Activated CD4-positive, alpha-beta T cell treated with anti-CD3 and anti-CD28 coated beads for 36 hours (primary cell): Measurements from ENCODE around the gene ADCY7. TPM values are rescaled to one million over a fixed set of nuclear protein-coding genes. Genes with fewer than 3 reads are reported as not detected.

Experiments
- ATAC-seq: fragments of 200-7000 bp; cut with Tn5 transposase; one replicate; pipeline ENCODE4 v1.10.0; 2021; ENCODE audit warnings: mild to moderate bottlenecking, moderate library complexity
- CTCF ChIA-PET: fragments of 350-600 bp; sonication (Branson Sonifier 250); formaldehyde crosslinking; loops from one replicate; lab custom pipeline; 2021; ENCODE audit warnings: antibody characterized with exemption; lab: Charles Lee
- POLR2A ChIA-PET: fragments of 350-600 bp; sonication (Branson Sonifier 250); formaldehyde crosslinking; loops from one replicate; lab custom pipeline; 2021; ENCODE audit warnings: antibody characterized with exemption, inconsistent platforms; lab: Charles Lee
- DNase-seq: peaks from one replicate; pipeline ENCODE4 v3.0.0-alpha.2; 2020
- H3K27ac Mint-ChIP-seq: one replicate; pipeline ENCODE4 v1.8.0; 2021; ENCODE audit warnings: mixed read lengths
- H3K27me3 Mint-ChIP-seq: one replicate; pipeline ENCODE4 v1.8.0; 2021; ENCODE audit warnings: mixed read lengths
- H3K36me3 Mint-ChIP-seq: one replicate; pipeline ENCODE4 v1.8.0; 2021; ENCODE audit warnings: low read depth, mixed read lengths
- H3K4me1 Mint-ChIP-seq: one replicate; pipeline ENCODE4 v1.8.0; 2021; ENCODE audit warnings: mixed read lengths
- H3K4me3 Mint-ChIP-seq: one replicate; pipeline ENCODE4 v1.8.0; 2021; ENCODE audit warnings: mild to moderate bottlenecking, moderate library complexity, mixed read lengths
- H3K9me3 Mint-ChIP-seq: one replicate; pipeline ENCODE4 v1.8.0; 2021; ENCODE audit warnings: low read depth, mixed read lengths
- intact Hi-C, 2 experiments: fragments of 100-400 bp; cut with DNase I in 1 of 2; cut with micrococcal nuclease in 1 of 2; formaldehyde crosslinking; loops; one replicate each; pipeline versions ENCODE4 v1.14.2 to v1.15.1; 2022 to 2024; cut with DNase I, micrococcal nuclease
- total RNA-seq, 2 experiments: library from RNA; stranded (reverse); gene quantifications; one replicate each; pipeline ENCODE4 v1.2.3, GENCODE V29; 2021

ADCY7 gene
- 10 to 100 TPM; 51.8 to 85.3 TPM for total RNA-seq

DNA sequence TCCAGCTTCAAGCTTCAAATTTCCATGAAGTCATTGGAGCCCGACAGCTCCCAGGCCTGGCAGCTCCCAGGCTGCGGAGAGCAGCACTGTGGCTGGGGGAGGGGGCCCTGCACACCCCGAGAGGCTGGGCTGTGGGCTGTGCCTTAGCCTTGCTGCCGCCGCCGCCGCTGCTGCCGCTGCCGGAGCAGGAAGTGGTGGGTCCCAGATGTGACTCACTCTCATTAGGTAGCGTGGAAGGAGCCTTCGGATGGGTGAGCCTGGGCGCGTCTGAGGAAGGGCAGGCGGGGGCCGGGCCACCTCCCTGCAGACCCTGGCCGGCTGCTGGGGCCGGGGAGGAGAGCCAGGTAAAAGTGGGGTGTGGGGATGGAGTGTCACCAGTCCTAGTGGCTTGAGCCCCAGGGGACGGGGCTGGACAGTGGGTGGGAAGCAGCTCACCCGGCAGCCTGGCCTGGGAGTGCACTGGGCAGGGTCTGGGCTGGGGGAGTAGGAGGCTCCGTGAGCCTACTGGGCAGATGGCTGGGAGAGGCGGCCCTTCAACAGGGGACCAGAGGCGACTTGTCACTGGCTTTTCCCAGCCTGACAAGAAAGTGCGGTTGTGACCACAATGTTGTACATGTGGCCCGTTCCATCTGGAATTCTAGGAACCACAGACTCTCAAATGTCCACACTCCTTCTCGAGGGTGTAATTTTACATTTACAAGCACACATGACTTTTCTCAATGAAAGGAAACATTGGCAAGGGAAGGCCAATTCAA is at the start of gene ADCY7:
Gene ADCY7 (plus strand): TSS at position 215 of the 755 bp plus-strand sequence. CDS start 21,629 bp downstream, outside the sequence.
- H3K27ac Mint-ChIP-seq, result peak within 1 kb of the TSS; percentile 98
- CTCF ChIA-PET, result interaction anchor here (0.6 to 2.9 kb wide), 4 partner anchors 8 to 540 kb away, joined by 3 to 13 read pairs (median 3); no protein-coding TSS in a partner anchor
- H3K9me3 Mint-ChIP-seq, result peaks cover 2% of the 10 kb centered on the region
- H3K4me3 Mint-ChIP-seq, result peak within 1 kb of the TSS; percentile 87
- DNase-seq (peak; percentile 92), ATAC-seq (peak; percentile 83)
- H3K4me1 Mint-ChIP-seq, result peaks cover 70% of the 10 kb centered on the region
- H3K27me3 Mint-ChIP-seq, result no peaks in the 10 kb centered on the region
- POLR2A ChIA-PET, result no interaction called here
- H3K36me3 Mint-ChIP-seq, result peaks cover 19% of the 10 kb centered on the region
- intact Hi-C loops, result loop anchor here in 1 of 2 experiments (1.0 to 5.0 kb wide), 3 partner anchors 10 to 206 kb away; partner anchors contain the start of gene BRD7

GRCh38 chr16:50219402-50219975 is 46.9 kb upstream of the ADCY7 start:
- no peak for DNase-seq
- H3K36me3 Mint-ChIP-seq, result peaks cover 26% of the 10 kb centered on the region
- H3K4me1 Mint-ChIP-seq, result peaks cover 6% of the 10 kb centered on the region
- CTCF ChIA-PET, result no interaction called here
- H3K27me3 Mint-ChIP-seq, result no peaks in the 10 kb centered on the region
- no peak overlapping the region for H3K27ac Mint-ChIP-seq
- intact Hi-C loops, result loop anchor here (10.0 kb wide), 2 partner anchors 105 to 445 kb away; no protein-coding TSS in a partner anchor
- no peak for ATAC-seq
- POLR2A ChIA-PET, result interaction anchor here (0.6 kb wide), 1 partner anchor 24 kb away, joined by 3 read pairs; no protein-coding TSS in a partner anchor
- H3K9me3 Mint-ChIP-seq, result no peaks in the 10 kb centered on the region
- no peak overlapping the region for H3K4me3 Mint-ChIP-seq

- H3K4me1 Mint-ChIP-seq, result no peaks in the 10 kb centered on the region
- intact Hi-C loops, result no loop called here
- peaks cover 29% of the 10 kb centered on the region for H3K36me3 Mint-ChIP-seq
- no peaks in the 10 kb centered on the region for H3K27me3 Mint-ChIP-seq
- ChIA-PET POLR2A (no interaction called here), CTCF (interaction anchor here (0.5 to 0.6 kb wide), 2 partner anchors 63 to 67 kb away, joined by 3 to 4 read pairs; no protein-coding TSS in a partner anchor)
- ATAC-seq (no peak), DNase-seq (no peak)
- no peaks in the 10 kb centered on the region for H3K9me3 Mint-ChIP-seq
- H3K27ac Mint-ChIP-seq, result no peak overlapping the region
- no peak overlapping the region for H3K4me3 Mint-ChIP-seq
Observed at GRCh38 chr16:50224286-50224685, 42.1 kb upstream of the ADCY7 start.

- ChIA-PET CTCF (interaction anchor here (1.0 to 1.3 kb wide), 3 partner anchors 12 to 17 kb away, joined by 3 to 4 read pairs (median 3); no protein-coding TSS in a partner anchor), POLR2A (no interaction called here)
- DNase-seq (no peak), ATAC-seq (no peak)
- Mint-ChIP-seq H3K27me3 (no peaks in the 10 kb centered on the region), H3K27ac (no peak overlapping the region), H3K4me3 (no peak overlapping the region), H3K36me3 (peaks cover 21% of the 10 kb centered on the region), H3K4me1 (no peaks in the 10 kb centered on the region), H3K9me3 (no peaks in the 10 kb centered on the region)
- intact Hi-C loops, result no loop called here
Observed at GRCh38 chr16:50227120-50227519, 39.2 kb upstream of the ADCY7 start.

DNA sequence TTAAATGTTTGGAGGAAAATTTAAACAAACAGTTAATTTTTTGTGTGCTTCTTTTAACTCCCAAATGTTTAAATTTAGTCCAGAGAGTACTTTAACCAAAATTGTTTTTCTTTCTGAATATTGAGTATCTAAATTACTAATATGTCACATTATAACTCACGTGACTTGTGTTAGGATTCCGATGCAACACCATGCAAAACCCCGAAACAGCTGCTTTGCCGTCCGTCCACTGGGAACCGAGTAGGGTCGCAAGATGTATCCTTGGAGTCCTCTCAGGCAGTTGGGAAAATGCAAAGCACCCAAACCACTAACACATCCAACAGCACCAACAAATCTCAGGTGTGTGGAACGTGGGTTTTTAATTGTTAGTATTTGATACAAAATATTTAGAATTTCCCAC is 38.7 kb upstream of the ADCY7 start:
- Mint-ChIP-seq H3K9me3 (no peaks in the 10 kb centered on the region), H3K27me3 (no peaks in the 10 kb centered on the region), H3K27ac (no peak overlapping the region), H3K4me1 (no peaks in the 10 kb centered on the region), H3K36me3 (peaks cover 21% of the 10 kb centered on the region), H3K4me3 (no peak overlapping the region)
- intact Hi-C loops, result no loop called here
- ATAC-seq (no peak), DNase-seq (no peak)
- CTCF ChIA-PET, result interaction anchor here (0.9 to 1.3 kb wide), 4 partner anchors 12 to 203 kb away, joined by 3 to 4 read pairs (median 3); partner anchors contain the start of gene CNEP1R1
- POLR2A ChIA-PET, result no interaction called here

- no peak overlapping the region for H3K4me3 Mint-ChIP-seq
- no peaks in the 10 kb centered on the region for H3K9me3 Mint-ChIP-seq
- H3K27ac Mint-ChIP-seq, result no peak overlapping the region
- POLR2A ChIA-PET, result no interaction called here
- H3K4me1 Mint-ChIP-seq, result no peaks in the 10 kb centered on the region
- no peaks in the 10 kb centered on the region for H3K27me3 Mint-ChIP-seq
- H3K36me3 Mint-ChIP-seq, result peaks cover 21% of the 10 kb centered on the region
- CTCF ChIA-PET, result interaction anchor here (0.7 to 1.3 kb wide), 4 partner anchors 15 to 203 kb away, joined by 3 to 4 read pairs (median 4); partner anchors contain the start of gene CNEP1R1
- DNase-seq, result no peak
- intact Hi-C loops, result no loop called here
- ATAC-seq, result no peak
Observed at GRCh38 chr16:50228364-50228868, 37.9 kb upstream of the ADCY7 start.

GRCh38 chr16:50229149-50229726 is 37.1 kb upstream of the ADCY7 start:
- no peak for ATAC-seq
- Mint-ChIP-seq H3K27ac (no peak overlapping the region), H3K4me1 (no peaks in the 10 kb centered on the region), H3K9me3 (no peaks in the 10 kb centered on the region), H3K27me3 (no peaks in the 10 kb centered on the region), H3K4me3 (no peak overlapping the region), H3K36me3 (peaks cover 19% of the 10 kb centered on the region)
- intact Hi-C loops, result no loop called here
- ChIA-PET CTCF (interaction anchor here (0.6 to 1.4 kb wide), 3 partner anchors 15 to 18 kb away, joined by 3 to 4 read pairs (median 3); no protein-coding TSS in a partner anchor), POLR2A (no interaction called here)
- no peak for DNase-seq

GRCh38 chr16:50234771-50235556 is 31.4 kb upstream of the ADCY7 start:
- Mint-ChIP-seq H3K4me1 (no peaks in the 10 kb centered on the region), H3K27ac (no peak overlapping the region), H3K9me3 (no peaks in the 10 kb centered on the region), H3K27me3 (no peaks in the 10 kb centered on the region), H3K4me3 (no peak overlapping the region), H3K36me3 (no peaks in the 10 kb centered on the region)
- POLR2A ChIA-PET, result no interaction called here
- no peak for ATAC-seq
- DNase-seq, result no peak
- CTCF ChIA-PET, result interaction anchor here (0.8 to 1.4 kb wide), 2 partner anchors 24 to 571 kb away, joined by 3 to 4 read pairs; no protein-coding TSS in a partner anchor
- intact Hi-C loops, result no loop called here

- Mint-ChIP-seq H3K36me3 (no peaks in the 10 kb centered on the region), H3K27ac (no peak overlapping the region), H3K4me3 (no peak overlapping the region), H3K4me1 (no peaks in the 10 kb centered on the region), H3K9me3 (no peaks in the 10 kb centered on the region), H3K27me3 (no peaks in the 10 kb centered on the region)
- CTCF ChIA-PET, result interaction anchor here (1.1 kb wide), 1 partner anchor 19 kb away, joined by 3 read pairs; no protein-coding TSS in a partner anchor
- intact Hi-C loops, result no loop called here
- POLR2A ChIA-PET, result no interaction called here
- DNase-seq, result no peak
- no peak for ATAC-seq
Observed at GRCh38 chr16:50235581-50235980, 30.8 kb upstream of the ADCY7 start.

GRCh38 chr16:50238314-50238713 is 28.0 kb upstream of the ADCY7 start:
- Mint-ChIP-seq H3K36me3 (no peaks in the 10 kb centered on the region), H3K4me1 (no peaks in the 10 kb centered on the region), H3K27ac (no peak overlapping the region), H3K9me3 (no peaks in the 10 kb centered on the region), H3K4me3 (no peak overlapping the region), H3K27me3 (no peaks in the 10 kb centered on the region)
- intact Hi-C loops, result no loop called here
- ATAC-seq (no peak), DNase-seq (no peak)
- POLR2A ChIA-PET, result interaction anchor here (0.6 kb wide), 1 partner anchor 242 kb away, joined by 4 read pairs; no protein-coding TSS in a partner anchor
- CTCF ChIA-PET, result no interaction called here
